ENCODE results near the gene ABI3. TPM values are rescaled to one million over a fixed set of nuclear protein-coding genes. Genes with fewer than 3 reads are reported as not detected.

ABI3 gene
- total and polyA plus RNA-seq, 9 of the 15 experiments (the other 6 are each of a cell fraction or from before 2014, with no cell fraction given), result not detected

DNA sequence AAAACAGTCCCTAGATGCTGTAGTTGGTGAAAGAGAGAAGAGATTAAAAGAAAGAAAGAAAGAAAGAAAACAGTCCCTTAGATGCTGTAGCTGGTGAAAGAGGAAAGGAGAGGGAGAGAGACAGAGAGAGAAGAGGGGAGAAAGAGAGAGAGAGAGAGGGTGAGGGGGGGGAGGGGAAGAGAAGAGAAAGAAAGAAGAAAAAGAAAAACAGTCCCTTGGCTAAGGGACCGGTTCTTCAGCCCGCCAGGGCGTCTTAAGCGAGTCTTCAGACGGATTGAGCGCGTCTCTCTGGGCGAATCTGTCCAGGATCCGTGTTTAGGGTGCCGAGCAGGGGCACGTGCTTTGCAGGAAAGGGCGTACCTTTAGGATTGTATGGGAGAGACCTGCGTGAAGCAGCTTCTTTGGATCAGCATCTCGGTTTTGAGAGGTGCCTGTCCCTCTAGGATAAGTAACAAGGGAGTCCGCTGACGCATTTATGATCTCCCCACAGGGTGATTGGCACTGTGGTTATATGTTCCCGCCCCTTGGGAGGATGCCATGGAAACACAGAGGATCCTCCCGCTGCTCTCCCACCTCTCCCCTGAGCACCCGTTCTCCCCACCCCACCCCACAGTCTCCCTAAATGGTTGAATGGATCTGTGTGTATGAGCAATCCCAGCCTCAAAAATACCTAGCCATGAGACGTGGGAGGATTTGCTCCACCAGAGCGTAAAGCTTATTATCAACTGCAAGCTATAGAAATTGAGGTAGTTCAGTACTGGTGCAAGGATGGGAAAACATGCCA, 16.8 kb upstream of the ABI3 start (continued):
- TF ChIP-seq, protein P1, sequence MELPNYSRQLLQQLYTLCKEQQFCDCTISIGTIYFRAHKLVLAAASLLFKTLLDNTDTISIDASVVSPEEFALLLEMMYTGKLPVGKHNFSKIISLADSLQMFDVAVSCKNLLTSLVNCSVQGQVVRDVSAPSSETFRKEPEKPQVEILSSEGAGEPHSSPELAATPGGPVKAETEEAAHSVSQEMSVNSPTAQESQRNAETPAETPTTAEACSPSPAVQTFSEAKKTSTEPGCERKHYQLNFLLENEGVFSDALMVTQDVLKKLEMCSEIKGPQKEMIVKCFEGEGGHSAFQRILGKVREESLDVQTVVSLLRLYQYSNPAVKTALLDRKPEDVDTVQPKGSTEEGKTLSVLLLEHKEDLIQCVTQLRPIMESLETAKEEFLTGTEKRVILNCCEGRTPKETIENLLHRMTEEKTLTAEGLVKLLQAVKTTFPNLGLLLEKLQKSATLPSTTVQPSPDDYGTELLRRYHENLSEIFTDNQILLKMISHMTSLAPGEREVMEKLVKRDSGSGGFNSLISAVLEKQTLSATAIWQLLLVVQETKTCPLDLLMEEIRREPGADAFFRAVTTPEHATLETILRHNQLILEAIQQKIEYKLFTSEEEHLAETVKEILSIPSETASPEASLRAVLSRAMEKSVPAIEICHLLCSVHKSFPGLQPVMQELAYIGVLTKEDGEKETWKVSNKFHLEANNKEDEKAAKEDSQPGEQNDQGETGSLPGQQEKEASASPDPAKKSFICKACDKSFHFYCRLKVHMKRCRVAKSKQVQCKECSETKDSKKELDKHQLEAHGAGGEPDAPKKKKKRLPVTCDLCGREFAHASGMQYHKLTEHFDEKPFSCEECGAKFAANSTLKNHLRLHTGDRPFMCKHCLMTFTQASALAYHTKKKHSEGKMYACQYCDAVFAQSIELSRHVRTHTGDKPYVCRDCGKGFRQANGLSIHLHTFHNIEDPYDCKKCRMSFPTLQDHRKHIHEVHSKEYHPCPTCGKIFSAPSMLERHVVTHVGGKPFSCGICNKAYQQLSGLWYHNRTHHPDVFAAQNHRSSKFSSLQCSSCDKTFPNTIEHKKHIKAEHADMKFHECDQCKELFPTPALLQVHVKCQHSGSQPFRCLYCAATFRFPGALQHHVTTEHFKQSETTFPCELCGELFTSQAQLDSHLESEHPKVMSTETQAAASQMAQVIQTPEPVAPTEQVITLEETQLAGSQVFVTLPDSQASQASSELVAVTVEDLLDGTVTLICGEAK (IDR thresholded peaks at IDR 0.05), result peak; percentile 74
- TF ChIP-seq, protein P1 (CRISPR knock-in tag; IDR thresholded peaks at IDR 0.05), result no peak
- TF ChIP-seq, protein P2, sequence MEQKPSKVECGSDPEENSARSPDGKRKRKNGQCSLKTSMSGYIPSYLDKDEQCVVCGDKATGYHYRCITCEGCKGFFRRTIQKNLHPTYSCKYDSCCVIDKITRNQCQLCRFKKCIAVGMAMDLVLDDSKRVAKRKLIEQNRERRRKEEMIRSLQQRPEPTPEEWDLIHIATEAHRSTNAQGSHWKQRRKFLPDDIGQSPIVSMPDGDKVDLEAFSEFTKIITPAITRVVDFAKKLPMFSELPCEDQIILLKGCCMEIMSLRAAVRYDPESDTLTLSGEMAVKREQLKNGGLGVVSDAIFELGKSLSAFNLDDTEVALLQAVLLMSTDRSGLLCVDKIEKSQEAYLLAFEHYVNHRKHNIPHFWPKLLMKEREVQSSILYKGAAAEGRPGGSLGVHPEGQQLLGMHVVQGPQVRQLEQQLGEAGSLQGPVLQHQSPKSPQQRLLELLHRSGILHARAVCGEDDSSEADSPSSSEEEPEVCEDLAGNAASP (IDR thresholded peaks at IDR 0.05), result no peak
- TF ChIP-seq CBX2 (IDR thresholded peaks at IDR 0.05; ENCODE audit: insufficient read depth, low read length, poor library complexity, severe bottlenecking) (no peak), ARHGAP35 (IDR thresholded peaks at IDR 0.05; ENCODE audit: partially characterized antibody) (peak; percentile 76), ZNF589 (CRISPR knock-in tag; IDR thresholded peaks at IDR 0.05; ENCODE audit: low read depth) (no peak), ZNF133 (CRISPR knock-in tag; IDR thresholded peaks at IDR 0.05) (no peak), TEAD2 (tag; IDR thresholded peaks at IDR 0.05) (no peak), WHSC1 (IDR thresholded peaks at IDR 0.05; ENCODE audit: low read length) (no peak), BHLHE40 (IDR thresholded peaks at IDR 0.05; ENCODE audit: low read length) (peak; percentile 89), SMAD4 (CRISPR knock-in tag; conservative IDR thresholded peaks at IDR 0.05) (no peak), ZNF41 (CRISPR knock-in tag; conservative IDR thresholded peaks at IDR 0.05) (no peak), SRSF7 (optimal IDR thresholded peaks at IDR 0.05; ENCODE audit: low read depth, low read length) (no peak), RAD21 (CRISPR knock-in tag; conservative IDR thresholded peaks at IDR 0.05 in 1 of 2, IDR thresholded peaks at IDR 0.05 in 1 of 2) (no peak), ZNF165 (CRISPR knock-in tag; IDR thresholded peaks at IDR 0.05; ENCODE audit: borderline replicate concordance) (no peak)
- TF ChIP-seq, protein P3, sequence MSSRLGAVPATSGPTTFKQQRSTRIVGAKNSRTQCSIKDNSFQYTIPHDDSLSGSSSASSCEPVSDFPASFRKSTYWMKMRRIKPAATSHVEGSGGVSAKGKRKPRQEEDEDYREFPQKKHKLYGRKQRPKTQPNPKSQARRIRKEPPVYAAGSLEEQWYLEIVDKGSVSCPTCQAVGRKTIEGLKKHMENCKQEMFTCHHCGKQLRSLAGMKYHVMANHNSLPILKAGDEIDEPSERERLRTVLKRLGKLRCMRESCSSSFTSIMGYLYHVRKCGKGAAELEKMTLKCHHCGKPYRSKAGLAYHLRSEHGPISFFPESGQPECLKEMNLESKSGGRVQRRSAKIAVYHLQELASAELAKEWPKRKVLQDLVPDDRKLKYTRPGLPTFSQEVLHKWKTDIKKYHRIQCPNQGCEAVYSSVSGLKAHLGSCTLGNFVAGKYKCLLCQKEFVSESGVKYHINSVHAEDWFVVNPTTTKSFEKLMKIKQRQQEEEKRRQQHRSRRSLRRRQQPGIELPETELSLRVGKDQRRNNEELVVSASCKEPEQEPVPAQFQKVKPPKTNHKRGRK (tag; IDR thresholded peaks at IDR 0.05), result peak; percentile 99

Measured in K562 (cell line).